Fibroblast of villous mesenchyme (primary cell): ENCODE results near the gene CDKN2B. TPM values are rescaled to one million over a fixed set of nuclear protein-coding genes. Genes with fewer than 3 reads are reported as not detected.

ENCODE experiments used
- DNase-seq: peaks from one replicate; pipeline ENCODE4 v3.0.0-alpha.2; 2010; ENCODE audit warnings: low read depth
- H3K4me3 ChIP-seq: 2 replicates; pipeline ENCODE4 v1.5.1; 2011; ENCODE audit warnings: low read depth, mild to moderate bottlenecking, low read length
- CTCF ChIP-seq: IDR thresholded peaks from 2 replicates; pipeline ENCODE4 v1.5.1; 2012; ENCODE audit warnings: low read depth, mild to moderate bottlenecking, low read length; ENCODE audit not compliant: insufficient read depth
- total RNA-seq: library from RNA; depleted of rRNA; stranded (reverse); fragments of >200 nt; gene quantifications from 2 replicates; pipeline ENCODE4 v1.2.3, GENCODE V29; 2012

CDKN2B gene
- total RNA-seq, 1 donor, result 43.2 TPM

- no peak for DNase-seq
- no peak for TF ChIP-seq CTCF
- H3K4me3 ChIP-seq, result no peak overlapping the region
Measured at GRCh38 chr9:21996438-21996837, 12.7 kb downstream of the CDKN2B start.

GRCh38 chr9:21995666-21996398 lies 13.3 kb downstream of the CDKN2B start:
- H3K4me3 ChIP-seq, result peak overlapping the region; percentile 92
- peak; percentile 43 for TF ChIP-seq CTCF
- DNase-seq, result peak; percentile 78

- TF ChIP-seq CTCF, result no peak
- DNase-seq, result peak; percentile 83
- peak overlapping the region; percentile 92 for H3K4me3 ChIP-seq
Measured at GRCh38 chr9:21995006-21995665, 14.0 kb downstream of the CDKN2B start.

DNA sequence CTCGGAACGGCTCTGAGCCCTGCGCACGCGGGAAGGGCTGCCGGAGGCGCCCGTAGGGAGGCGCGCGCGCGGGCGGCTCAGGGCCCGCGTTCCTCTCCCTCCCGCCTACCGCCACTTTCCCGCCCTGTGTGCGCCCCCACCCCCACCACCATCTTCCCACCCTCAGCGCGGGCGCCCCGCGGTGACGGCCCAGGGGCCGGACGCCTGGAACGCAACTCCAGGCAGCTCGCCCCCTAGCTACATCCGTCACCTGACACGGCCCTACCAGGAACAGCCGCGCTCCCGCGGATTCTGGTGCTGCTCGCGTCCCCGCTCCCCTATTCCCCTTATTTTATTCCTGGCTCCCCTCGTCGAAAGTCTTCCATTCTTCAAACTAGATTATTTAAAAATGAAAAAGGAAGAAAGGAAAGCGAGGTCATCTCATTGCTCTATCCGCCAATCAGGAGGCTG lies 14.5 kb downstream of the CDKN2B start, which contains the start of gene CDKN2B-AS1:
CDKN2B-AS1 (plus strand) TSS at position 236 of the 450 bp plus-strand sequence.
- peak within 1 kb of the TSS; percentile 92 for H3K4me3 ChIP-seq
- peak; percentile 84 for DNase-seq
- no peak for TF ChIP-seq CTCF

GRCh38 chr9:21993893-21994555 lies 15.1 kb downstream of the CDKN2B start, which contains the start of gene CDKN2A:
TSS of gene CDKN2A (minus strand) at chr9:21994392.
- DNase-seq, result peak; percentile 57
- H3K4me3 ChIP-seq, result peak within 1 kb of the TSS; percentile 92
- no peak for TF ChIP-seq CTCF

DNA sequence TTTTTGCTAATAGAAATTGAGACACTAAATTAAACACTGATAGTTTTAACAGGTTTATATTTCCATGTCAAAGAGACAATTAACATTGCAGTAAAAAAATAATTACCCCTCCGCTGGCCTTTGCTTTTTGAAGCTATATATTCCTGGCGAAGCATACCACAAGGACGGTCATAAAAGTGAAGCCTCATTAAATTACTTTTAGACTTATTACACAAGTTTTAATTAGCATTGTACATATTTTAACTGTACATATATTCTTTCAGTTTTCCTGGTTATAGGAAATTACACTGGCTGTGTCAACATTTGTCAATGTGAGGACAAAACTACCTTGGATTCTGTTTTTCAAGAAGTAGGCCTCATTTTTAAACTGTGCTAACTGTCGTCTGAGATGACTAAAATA lies 16.1 kb downstream of the CDKN2B start:
- H3K4me3 ChIP-seq, result peak overlapping the region; percentile 92
- DNase-seq, result no peak
- TF ChIP-seq CTCF, result no peak
